Mesothelial cell of epicardium (in vitro differentiated cells): ENCODE results near the gene FILIP1L. TPM values are rescaled to one million over a fixed set of nuclear protein-coding genes. Genes with fewer than 3 reads are reported as not detected.

Source experiments
- DNase-seq, 2 experiments: peaks; one replicate each; pipeline ENCODE4 v3.0.0; 2021; ENCODE audit warnings: low spot score in 2 of 2; ENCODE audit not compliant: unreplicated experiment in 2 of 2
- H3K27ac Mint-ChIP-seq: 2 replicates; pipeline ENCODE4 v1.8.0; 2021; ENCODE audit warnings: mixed read lengths
- H3K27me3 Mint-ChIP-seq: 2 replicates; pipeline ENCODE4 v1.8.0; 2021; ENCODE audit warnings: low read depth, mixed read lengths
- H3K36me3 Mint-ChIP-seq: 2 replicates; pipeline ENCODE4 v1.8.0; 2021; ENCODE audit warnings: mixed read lengths
- H3K4me1 Mint-ChIP-seq: 2 replicates; pipeline ENCODE4 v1.8.0; 2021; ENCODE audit warnings: mixed read lengths
- H3K4me3 Mint-ChIP-seq: 2 replicates; pipeline ENCODE4 v1.8.0; 2021; ENCODE audit warnings: mild to moderate bottlenecking, moderate library complexity, mixed read lengths
- H3K9me3 Mint-ChIP-seq: 2 replicates; pipeline ENCODE4 v1.8.0; 2021; ENCODE audit warnings: mixed read lengths
- CTCF ChIP-seq: fragments of 200-600 bp; sonication (generic); IDR thresholded peaks from one replicate; pipeline ENCODE4 v1.5.0; 2021; ENCODE audit warnings: antibody characterized with exemption; ENCODE audit not compliant: unreplicated experiment
- total RNA-seq: library from RNA; stranded (reverse); gene quantifications from 3 replicates; pipeline ENCODE4 v1.2.1, GENCODE V29; 2021

FILIP1L gene
- total RNA-seq, 1 donor from 2014 or later: 15.7 TPM

DNA sequence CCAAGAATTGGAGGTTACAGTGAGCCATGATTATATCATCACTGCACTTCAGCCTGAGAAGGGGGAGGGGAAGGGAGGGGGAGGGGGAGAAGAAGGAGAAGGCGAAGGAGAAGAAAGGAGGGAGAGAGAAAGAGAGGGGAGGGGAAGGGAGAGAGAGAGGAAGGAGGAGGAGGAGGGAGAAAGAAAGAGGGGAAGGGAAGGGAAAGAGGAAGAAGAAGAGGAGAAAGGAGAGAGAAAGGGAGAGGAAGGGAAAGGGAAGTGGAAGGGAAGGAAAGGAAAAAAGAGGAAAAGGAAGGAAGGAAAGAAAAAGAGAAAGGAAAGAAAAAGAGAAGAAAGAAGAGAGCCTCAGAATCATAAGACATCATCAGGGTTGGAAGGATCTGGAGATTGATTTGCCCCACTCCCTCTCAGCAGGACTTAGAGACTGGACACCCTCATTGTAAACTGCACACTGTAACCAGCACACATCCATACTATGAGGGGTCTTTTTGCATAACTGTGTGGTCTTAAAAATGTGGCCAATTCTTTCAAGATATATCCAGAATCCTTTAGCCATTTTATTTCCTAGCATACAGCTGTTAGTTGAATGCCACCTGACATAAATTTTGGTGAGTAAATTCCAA lies 165.7 kb downstream of the FILIP1L start:
- H3K4me3 Mint-ChIP-seq: no peak overlapping the region
- H3K27ac Mint-ChIP-seq: no peak overlapping the region
- TF ChIP-seq CTCF: no peak
- H3K27me3 Mint-ChIP-seq: no peaks in the 10 kb centered on the region
- H3K4me1 Mint-ChIP-seq: peaks cover 51% of the 10 kb centered on the region
- no peaks in the 10 kb centered on the region for H3K9me3 Mint-ChIP-seq
- no peak for DNase-seq
- no peaks in the 10 kb centered on the region for H3K36me3 Mint-ChIP-seq

DNA sequence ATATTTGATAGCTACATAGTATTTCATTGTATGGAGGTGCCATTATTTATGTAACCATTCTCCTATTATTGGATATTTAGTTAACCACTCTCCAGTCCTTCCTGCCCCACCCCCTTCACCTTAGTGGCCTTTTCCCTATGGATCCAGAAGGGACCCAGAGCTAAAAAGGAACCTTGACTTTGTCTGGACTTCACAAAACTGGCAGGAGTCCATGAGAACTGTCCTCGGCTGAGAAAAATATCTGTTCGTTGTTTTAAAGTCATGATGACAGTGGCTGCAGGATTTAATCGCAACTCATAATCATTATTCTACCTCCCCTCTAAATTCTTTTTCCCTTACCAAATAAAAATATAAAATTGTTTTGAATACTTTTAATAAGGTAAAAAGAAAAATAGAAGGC lies 166.9 kb downstream of the FILIP1L start:
- TF ChIP-seq CTCF: no peak
- no peak overlapping the region for H3K4me3 Mint-ChIP-seq
- H3K27me3 Mint-ChIP-seq: no peaks in the 10 kb centered on the region
- DNase-seq: no peak
- H3K9me3 Mint-ChIP-seq: no peaks in the 10 kb centered on the region
- no peaks in the 10 kb centered on the region for H3K36me3 Mint-ChIP-seq
- peaks cover 53% of the 10 kb centered on the region for H3K4me1 Mint-ChIP-seq
- H3K27ac Mint-ChIP-seq: peak overlapping the region; percentile 86

DNA sequence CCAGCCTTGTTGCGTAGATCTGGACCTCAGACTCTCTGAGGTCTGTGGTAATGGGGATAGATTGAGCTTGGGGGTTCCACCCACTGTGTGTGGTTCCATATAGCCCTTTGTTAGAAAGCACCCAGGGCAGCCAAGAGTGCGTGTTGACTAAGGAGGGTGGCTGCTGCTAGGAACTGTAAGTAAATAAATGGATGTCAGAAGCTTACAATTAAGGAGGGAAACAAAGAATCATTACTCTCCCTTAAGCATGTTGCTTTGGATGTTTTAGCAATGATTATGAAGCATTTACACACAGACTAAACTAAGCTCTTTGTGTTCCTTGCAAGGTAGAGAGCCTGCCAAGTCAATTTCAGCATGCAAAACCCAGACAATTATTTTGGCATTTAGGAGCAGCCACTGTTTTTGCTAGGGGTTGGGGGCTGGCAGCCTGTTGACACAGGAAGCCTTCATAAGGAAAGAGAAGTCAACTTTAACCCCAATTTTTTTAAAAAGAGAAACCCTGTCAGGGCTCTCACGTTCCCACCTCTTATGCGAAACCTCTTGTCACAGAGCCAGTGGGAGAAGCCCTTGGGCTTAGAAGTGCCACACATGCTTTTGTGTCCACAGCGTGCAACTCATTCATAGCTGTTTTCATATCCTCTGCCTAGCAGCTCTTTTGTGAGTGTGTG lies 168.8 kb downstream of the FILIP1L start:
- Mint-ChIP-seq H3K4me3 (no peak overlapping the region), H3K36me3 (no peaks in the 10 kb centered on the region), H3K4me1 (peaks cover 57% of the 10 kb centered on the region), H3K27me3 (no peaks in the 10 kb centered on the region), H3K9me3 (no peaks in the 10 kb centered on the region), H3K27ac (peak overlapping the region; percentile 78)
- no peak for DNase-seq
- no peak for TF ChIP-seq CTCF

- no peak for TF ChIP-seq CTCF
- Mint-ChIP-seq H3K27me3 (no peaks in the 10 kb centered on the region), H3K9me3 (no peaks in the 10 kb centered on the region), H3K27ac (peak overlapping the region; percentile 78), H3K4me3 (no peak overlapping the region), H3K36me3 (no peaks in the 10 kb centered on the region), H3K4me1 (peaks cover 54% of the 10 kb centered on the region)
- DNase-seq: no peak
Observed at GRCh38 chr3:99943931-99944761, 170.2 kb downstream of the FILIP1L start.

- no peaks in the 10 kb centered on the region for H3K9me3 Mint-ChIP-seq
- no peaks in the 10 kb centered on the region for H3K27me3 Mint-ChIP-seq
- no peak overlapping the region for H3K27ac Mint-ChIP-seq
- H3K4me3 Mint-ChIP-seq: no peak overlapping the region
- peaks cover 57% of the 10 kb centered on the region for H3K4me1 Mint-ChIP-seq
- TF ChIP-seq CTCF: no peak
- H3K36me3 Mint-ChIP-seq: no peaks in the 10 kb centered on the region
- DNase-seq: no peak
Observed at GRCh38 chr3:99941211-99941610, 173.1 kb downstream of the FILIP1L start.
